NK-92 treated with Interleukin-12 subunit alpha and Interleukin-12 subunit beta, amount 100 ng/mL, for 24 hours (cell line): ENCODE results near the gene C1orf87.

Source experiments
- DNase-seq: peaks from one replicate; lab custom pipeline; 2025; lab: John Stamatoyannopoulos, UW

The C1orf87 gene

DNA sequence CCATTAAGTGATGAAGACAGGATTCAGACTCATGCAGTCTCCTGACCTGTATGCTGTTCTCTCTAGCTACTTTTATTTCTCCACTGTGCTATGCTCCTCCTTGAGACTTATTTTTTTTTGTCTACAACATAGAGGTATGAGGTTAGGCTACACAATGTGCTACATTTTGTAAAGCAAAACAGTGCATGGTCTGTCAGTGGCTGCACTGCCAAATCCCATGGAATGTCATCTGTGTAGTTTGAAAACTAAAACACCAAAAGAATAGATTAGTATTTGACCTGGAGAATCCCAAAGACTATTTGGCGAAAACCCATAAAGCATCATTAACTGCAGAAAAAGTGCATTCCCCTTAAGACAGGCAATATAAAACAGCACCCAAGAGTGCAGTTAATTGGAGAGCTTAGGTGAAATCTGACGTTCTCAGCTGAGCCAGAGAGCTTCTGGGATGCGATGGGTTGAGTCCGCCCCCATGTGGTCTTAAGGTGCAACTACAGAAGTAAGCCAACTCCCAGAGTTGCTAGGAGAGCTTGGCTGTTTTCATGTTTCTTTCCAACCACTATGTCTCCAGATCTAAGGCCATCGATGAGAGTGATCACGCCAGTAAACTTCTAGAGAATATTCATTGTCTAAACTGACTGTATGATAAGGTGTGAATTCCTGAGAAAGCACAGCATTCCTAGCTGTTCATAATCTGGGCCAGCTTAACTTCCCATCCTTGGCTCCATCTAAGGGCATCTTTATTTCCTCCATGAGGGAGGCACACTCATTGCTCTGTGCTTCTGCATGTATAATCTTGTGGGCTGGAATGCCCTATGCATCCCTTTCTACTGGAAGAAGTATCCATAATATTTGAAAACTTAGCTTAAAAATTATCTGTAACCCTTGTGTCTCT, 126.3 kb downstream of the C1orf87 start:
- DNase-seq: no peak

DNA sequence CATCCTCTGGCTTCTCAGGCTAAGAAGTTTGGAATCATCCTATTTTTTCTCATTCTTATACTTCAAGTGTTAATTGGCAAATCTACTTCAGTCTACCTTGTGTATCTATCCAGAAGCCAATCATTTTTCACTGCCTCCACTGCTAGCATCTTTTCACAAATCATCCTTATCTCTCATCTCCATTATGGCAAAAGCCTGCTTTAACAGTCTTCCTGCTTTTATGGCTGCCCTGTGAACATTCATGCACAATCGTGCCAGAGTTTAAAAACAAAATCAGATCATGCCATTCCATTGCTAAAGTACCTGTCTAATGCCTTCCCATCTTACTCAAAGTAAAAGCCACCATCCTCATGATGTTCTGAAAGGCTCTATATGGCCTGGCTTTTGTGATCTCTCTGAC, 127.8 kb downstream of the C1orf87 start:
- DNase-seq: no peak
